ENCODE results near the gene DGKI.
"Not testable (repeated sequence)": the region's sequence is repeated elsewhere in the genome, so short reads cannot be mapped to it uniquely, and the experiment has no call there.

DGKI gene

GRCh38 chr7:137835486-137836112 lies 11.2 kb downstream of the DGKI start:
- no peak for DNase-seq

- no peak for DNase-seq
Observed at GRCh38 chr7:137834552-137834951, 12.2 kb downstream of the DGKI start.

- not testable (repeated sequence) for DNase-seq
Observed at GRCh38 chr7:137832990-137833389, 13.8 kb downstream of the DGKI start.

GRCh38 chr7:137832382-137832781 lies 14.4 kb downstream of the DGKI start:
- no peak for DNase-seq

GRCh38 chr7:137831555-137831954 lies 15.2 kb downstream of the DGKI start:
- not testable (repeated sequence) for DNase-seq

- no peak for DNase-seq
Observed at GRCh38 chr7:137829337-137829992, 17.3 kb downstream of the DGKI start.

- DNase-seq: no peak
Observed at GRCh38 chr7:137828456-137828855, 18.3 kb downstream of the DGKI start.

- DNase-seq: no peak
Observed at GRCh38 chr7:137825489-137825888, 21.3 kb downstream of the DGKI start.

- no peak for DNase-seq
Observed at GRCh38 chr7:137820677-137821420, 25.9 kb downstream of the DGKI start.

- no peak for DNase-seq
Observed at GRCh38 chr7:137820156-137820555, 26.6 kb downstream of the DGKI start.

- DNase-seq: no peak
Observed at GRCh38 chr7:137818036-137818435, 28.7 kb downstream of the DGKI start.

- no peak for DNase-seq
Observed at GRCh38 chr7:137816696-137817320, 30.0 kb downstream of the DGKI start.

GRCh38 chr7:137813541-137813940 lies 33.2 kb downstream of the DGKI start:
- no peak for DNase-seq

GRCh38 chr7:137810248-137810647 lies 36.5 kb downstream of the DGKI start:
- no peak for DNase-seq

GRCh38 chr7:137804836-137805235 lies 41.9 kb downstream of the DGKI start:
- DNase-seq: no peak

- no peak for DNase-seq
Observed at GRCh38 chr7:137801491-137801890, 45.3 kb downstream of the DGKI start.

GRCh38 chr7:137801003-137801402 lies 45.8 kb downstream of the DGKI start:
- no peak for DNase-seq

GRCh38 chr7:137798073-137798763 lies 48.6 kb downstream of the DGKI start:
- DNase-seq: no peak

- DNase-seq: no peak
Observed at GRCh38 chr7:137795211-137795610, 51.6 kb downstream of the DGKI start.

GRCh38 chr7:137791930-137792329 lies 54.8 kb downstream of the DGKI start:
- no peak for DNase-seq

- no peak for DNase-seq
Observed at GRCh38 chr7:137790828-137791227, 55.9 kb downstream of the DGKI start.

- DNase-seq: no peak
Observed at GRCh38 chr7:137789215-137789882, 57.4 kb downstream of the DGKI start.

Measured in CD4-positive, alpha-beta T cell treated with Interferon gamma for 1 hour (primary cell).